OCI-LY3 (cell line): ENCODE data around the gene ITGB8.
A peak's percentile ranks its signal among the peaks of the same experiment; 100 is the strongest.

ENCODE experiments used
- CTCF ChIP-seq: fragments of 200-600, 300-600 bp; sonication (generic); IDR thresholded peaks from 2 replicates; pipeline ENCODE4 v1.5.1; 2014; ENCODE audit warnings: antibody characterized with exemption, low read length, low read depth
- EZH2phosphoT487 ChIP-seq: fragments of 200-600 bp; shearing (Covaris generic); IDR thresholded peaks from 2 replicates; pipeline ENCODE4 v1.6.1; 2018; ENCODE audit warnings: antibody characterized with exemption, mixed run types, low read depth

- TF ChIP-seq CTCF (peak; percentile 47; the same call in 1 of the 2 replicates), EZH2phosphoT487 (no peak)
Observed at GRCh38 chr7:20402747-20403230, 72.1 kb downstream of the ITGB8 start.
